Measurements from ENCODE around the gene LIPE. TPM values are rescaled to one million over a fixed set of nuclear protein-coding genes. Genes with fewer than 3 reads are reported as not detected.

LIPE gene
- total and polyA plus RNA-seq, 8 donors: 4.0 to 11.0 (median 9.8) TPM

DNA sequence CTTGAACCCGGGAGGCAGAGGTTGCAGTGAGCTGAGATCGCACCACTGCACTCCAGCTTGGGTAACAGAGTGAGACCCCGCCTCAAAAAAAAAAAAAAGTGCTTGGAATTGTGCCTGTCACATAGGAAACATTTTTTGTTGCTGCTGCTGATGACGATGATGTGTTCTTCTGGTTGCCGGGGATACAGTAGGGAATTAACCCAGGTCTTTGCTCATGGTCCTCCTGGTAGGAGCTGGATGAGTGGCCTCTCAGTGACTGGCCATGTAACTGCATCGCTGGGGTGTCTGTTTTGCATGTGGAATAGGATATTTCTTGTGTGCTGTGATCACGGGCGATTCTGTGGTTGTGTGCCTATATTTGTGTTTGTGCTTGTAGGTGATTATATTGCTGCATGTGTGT lies 32.4 kb downstream of the LIPE start:
- TF ChIP-seq, protein P1, sequence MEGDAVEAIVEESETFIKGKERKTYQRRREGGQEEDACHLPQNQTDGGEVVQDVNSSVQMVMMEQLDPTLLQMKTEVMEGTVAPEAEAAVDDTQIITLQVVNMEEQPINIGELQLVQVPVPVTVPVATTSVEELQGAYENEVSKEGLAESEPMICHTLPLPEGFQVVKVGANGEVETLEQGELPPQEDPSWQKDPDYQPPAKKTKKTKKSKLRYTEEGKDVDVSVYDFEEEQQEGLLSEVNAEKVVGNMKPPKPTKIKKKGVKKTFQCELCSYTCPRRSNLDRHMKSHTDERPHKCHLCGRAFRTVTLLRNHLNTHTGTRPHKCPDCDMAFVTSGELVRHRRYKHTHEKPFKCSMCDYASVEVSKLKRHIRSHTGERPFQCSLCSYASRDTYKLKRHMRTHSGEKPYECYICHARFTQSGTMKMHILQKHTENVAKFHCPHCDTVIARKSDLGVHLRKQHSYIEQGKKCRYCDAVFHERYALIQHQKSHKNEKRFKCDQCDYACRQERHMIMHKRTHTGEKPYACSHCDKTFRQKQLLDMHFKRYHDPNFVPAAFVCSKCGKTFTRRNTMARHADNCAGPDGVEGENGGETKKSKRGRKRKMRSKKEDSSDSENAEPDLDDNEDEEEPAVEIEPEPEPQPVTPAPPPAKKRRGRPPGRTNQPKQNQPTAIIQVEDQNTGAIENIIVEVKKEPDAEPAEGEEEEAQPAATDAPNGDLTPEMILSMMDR (IDR thresholded peaks at IDR 0.05): no peak
- H3K36me3 ChIP-seq: no peaks in the 10 kb centered on the region
- H3K27ac ChIP-seq: no peak overlapping the region
- intact Hi-C loops (cut with DNase I): no loop called here
- H3K9me3 ChIP-seq: no peaks in the 10 kb centered on the region
- peaks cover 5 to 21% of the 10 kb centered on the region in 2 donors for H3K27me3 ChIP-seq
- H3K4me1 ChIP-seq: peaks cover 5 to 17% of the 10 kb centered on the region in 2 donors
- ATAC-seq: no peak
- no peak overlapping the region for H3K4me3 ChIP-seq
- no peak for DNase-seq

DNA sequence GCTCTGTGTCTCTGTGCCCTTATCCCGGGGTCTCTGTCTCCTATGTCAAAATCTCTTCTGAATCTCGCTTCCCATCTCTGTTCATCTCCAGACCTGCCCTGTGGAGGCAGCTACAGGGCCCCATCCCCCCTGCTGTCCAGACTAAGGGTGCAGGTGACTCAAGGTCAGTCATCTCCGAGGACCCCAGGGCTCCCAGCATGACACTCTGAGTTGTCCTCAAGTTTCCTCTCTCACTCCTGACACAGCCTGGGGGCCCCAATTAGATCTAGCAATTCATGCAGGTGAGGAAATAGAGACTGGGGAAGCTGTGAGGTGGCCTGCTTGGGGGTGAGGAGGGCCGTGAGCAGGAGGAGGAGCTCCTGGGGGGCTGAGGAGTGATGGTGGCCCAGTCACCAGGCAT lies 35.0 kb downstream of the LIPE start:
- intact Hi-C loops (cut with DNase I): no loop called here
- TF ChIP-seq, protein P1 (IDR thresholded peaks at IDR 0.05): no peak
- H3K36me3 ChIP-seq: no peaks in the 10 kb centered on the region
- peaks cover 9 to 46% of the 10 kb centered on the region in 2 donors for H3K27me3 ChIP-seq
- H3K4me3 ChIP-seq: no peak overlapping the region
- ATAC-seq: no peak
- no peaks in the 10 kb centered on the region for H3K9me3 ChIP-seq
- peaks cover 0 to 14% of the 10 kb centered on the region in 2 donors for H3K4me1 ChIP-seq
- H3K27ac ChIP-seq: no peak overlapping the region
- DNase-seq: no peak

DNA sequence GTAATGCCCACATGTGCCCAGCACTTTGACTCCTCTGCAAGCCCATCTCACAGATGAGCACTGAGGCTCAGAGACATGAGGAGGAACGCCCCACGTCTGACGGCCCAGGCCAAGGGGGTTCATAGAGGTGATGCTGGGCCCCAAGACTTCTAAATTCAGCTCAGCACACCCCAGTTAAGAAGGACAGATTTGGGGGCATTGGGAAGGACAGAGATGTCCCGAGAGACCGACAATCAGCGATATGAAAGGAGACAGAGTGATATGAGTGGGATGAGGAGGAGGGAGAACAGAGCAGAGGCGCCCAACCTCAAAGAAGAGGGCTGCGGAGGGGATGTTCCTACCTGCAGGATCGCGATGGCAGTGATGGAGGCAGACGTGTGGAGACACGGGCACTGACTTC lies 37.3 kb downstream of the LIPE start, which contains the start of gene CNFN:
Gene CNFN (minus strand): TSS at position 399 of the 400 bp plus-strand sequence. CDS start 1,260 bp downstream, outside the sequence.
- DNase-seq (no peak), ATAC-seq (no peak)
- no peaks in the 10 kb centered on the region for H3K9me3 ChIP-seq
- H3K27me3 ChIP-seq: peaks cover 9 to 60% of the 10 kb centered on the region in 2 donors
- no peak within 1 kb of the TSS for H3K4me3 ChIP-seq
- peaks cover 0 to 12% of the 10 kb centered on the region in 2 donors for H3K4me1 ChIP-seq
- no peaks in the 10 kb centered on the region for H3K36me3 ChIP-seq
- intact Hi-C loops (cut with DNase I): no loop called here
- H3K27ac ChIP-seq: no peak within 1 kb of the TSS
- TF ChIP-seq, protein P1 (IDR thresholded peaks at IDR 0.05): no peak

DNA sequence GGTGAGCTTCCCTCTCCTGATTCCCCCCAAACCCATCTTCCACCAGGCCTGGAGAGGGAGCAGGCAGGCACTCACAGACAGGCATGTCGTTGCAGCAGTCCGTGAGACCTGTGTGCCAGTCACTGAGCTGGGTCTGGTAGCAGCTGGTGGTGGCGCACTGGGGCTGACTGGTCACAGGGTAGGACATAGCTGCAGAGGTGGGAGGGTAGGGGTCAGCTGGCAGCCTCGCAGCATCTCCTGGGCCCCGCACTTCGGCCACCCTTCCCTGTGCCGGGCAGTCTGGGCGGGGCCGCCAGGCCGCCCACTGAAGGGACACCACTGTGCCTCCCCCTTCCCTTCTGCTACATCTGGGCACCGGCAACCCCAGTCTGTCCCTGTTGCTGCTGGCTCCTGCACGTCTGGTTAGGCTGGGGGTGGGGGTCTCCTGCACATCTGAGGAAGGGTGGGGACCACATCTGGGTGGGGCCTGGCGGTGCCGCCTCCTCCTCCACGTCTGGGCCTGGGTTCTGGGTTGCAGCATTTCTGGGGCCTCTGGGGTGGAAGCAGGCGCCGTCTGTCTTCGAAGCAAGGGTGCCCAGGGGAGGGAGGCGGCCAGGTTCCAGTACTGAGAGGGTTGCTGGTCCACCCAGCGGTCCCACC lies 38.2 kb downstream of the LIPE start:
- DNase-seq (no peak), ATAC-seq (no peak)

More for the DNA sequence above, 38.2 kb downstream of the LIPE start:
- no peaks in the 10 kb centered on the region for H3K36me3 ChIP-seq
- H3K9me3 ChIP-seq: no peaks in the 10 kb centered on the region
- H3K27me3 ChIP-seq: peaks cover 9 to 67% of the 10 kb centered on the region in 2 donors
- intact Hi-C loops (cut with DNase I): no loop called here
- no peak overlapping the region for H3K4me3 ChIP-seq
- TF ChIP-seq, protein P1 (IDR thresholded peaks at IDR 0.05): no peak
- H3K4me1 ChIP-seq: peaks cover 0 to 12% of the 10 kb centered on the region in 2 donors
- H3K27ac ChIP-seq: no peak overlapping the region

All from left lung (tissue), 10 donors.